ENCODE measurements around the gene UPK2. TPM values are rescaled to one million over a fixed set of nuclear protein-coding genes. Genes with fewer than 3 reads are reported as not detected.

Gene UPK2
- total and polyA plus RNA-seq, 2 experiments from 2014 or later, result 0.89 to 1.4 TPM

DNA sequence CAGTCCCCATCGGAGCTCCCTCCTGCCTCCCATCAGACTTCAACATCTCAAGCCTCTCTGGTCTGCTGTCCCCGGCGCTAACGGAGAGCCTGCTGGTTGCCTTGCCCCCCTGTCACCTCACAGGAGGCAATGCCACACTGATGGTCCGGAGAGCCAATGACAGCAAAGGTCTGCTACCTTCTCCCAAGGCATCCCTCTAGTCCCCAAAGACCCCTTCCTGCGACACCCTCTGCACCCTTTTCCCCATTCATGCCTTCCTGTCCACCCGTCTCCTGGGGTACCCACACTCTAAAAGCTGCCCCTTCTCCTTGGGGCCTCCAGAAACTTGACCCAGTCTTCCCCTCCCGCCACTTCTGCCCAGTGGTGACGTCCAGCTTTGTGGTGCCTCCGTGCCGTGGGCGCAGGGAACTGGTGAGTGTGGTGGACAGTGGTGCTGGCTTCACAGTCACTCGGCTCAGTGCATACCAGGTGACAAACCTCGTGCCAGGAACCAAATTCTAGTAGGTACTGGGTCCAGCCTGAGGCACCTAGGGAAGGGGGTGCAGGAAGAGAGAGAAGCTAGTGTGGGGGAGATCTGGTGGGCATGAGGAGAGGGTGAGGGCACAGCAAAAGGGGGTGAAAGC lies 860 bp downstream of the UPK2 start:
- TF ChIP-seq CTCF (IDR thresholded peaks at IDR 0.05; ENCODE audit: low read depth, low read length), result no peak
- no peaks in the 10 kb centered on the region for H3K9me3 ChIP-seq (ENCODE audit: low read depth)
- H3K27ac ChIP-seq, result no peak overlapping the region
- H3K36me3 ChIP-seq, result no peaks in the 10 kb centered on the region
- H3K4me3 ChIP-seq, result no peak overlapping the region
- DNase-seq (ENCODE audit: low read depth in 1 of 2, low spot score in 1 of 2), result no peak
- peaks cover 13% of the 10 kb centered on the region for H3K27me3 ChIP-seq
- no peaks in the 10 kb centered on the region for H3K4me1 ChIP-seq (ENCODE audit: low read depth)

- no peak for TF ChIP-seq CTCF (IDR thresholded peaks at IDR 0.05; ENCODE audit: low read depth, low read length)
- no peaks in the 10 kb centered on the region for H3K36me3 ChIP-seq
- no peaks in the 10 kb centered on the region for H3K9me3 ChIP-seq (ENCODE audit: low read depth)
- no peaks in the 10 kb centered on the region for H3K4me1 ChIP-seq (ENCODE audit: low read depth)
- no peak overlapping the region for H3K4me3 ChIP-seq
- no peak overlapping the region for H3K27ac ChIP-seq
- no peak for DNase-seq (ENCODE audit: low read depth in 1 of 2, low spot score in 1 of 2)
- peaks cover 13% of the 10 kb centered on the region for H3K27me3 ChIP-seq
These were observed 1.5 kb downstream of the UPK2 start for GRCh38 chr11:118957549-118957948.

DNA sequence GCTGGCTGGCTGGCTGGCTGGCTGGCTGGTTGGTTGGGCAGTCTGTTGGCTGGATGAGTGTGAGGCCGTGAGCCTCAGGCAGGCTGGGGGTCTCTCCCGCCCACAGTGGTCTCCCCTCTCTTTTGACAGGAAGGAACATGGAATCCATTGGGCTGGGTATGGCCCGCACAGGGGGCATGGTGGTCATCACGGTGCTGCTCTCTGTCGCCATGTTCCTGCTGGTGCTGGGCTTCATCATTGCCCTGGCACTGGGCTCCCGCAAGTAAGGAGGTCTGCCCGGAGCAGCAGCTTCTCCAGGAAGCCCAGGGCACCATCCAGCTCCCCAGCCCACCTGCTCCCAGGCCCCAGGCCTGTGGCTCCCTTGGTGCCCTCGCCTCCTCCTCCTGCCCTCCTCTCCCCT lies 1.9 kb downstream of the UPK2 start:
- no peak overlapping the region for H3K27ac ChIP-seq
- no peaks in the 10 kb centered on the region for H3K9me3 ChIP-seq (ENCODE audit: low read depth)
- no peak overlapping the region for H3K4me3 ChIP-seq
- DNase-seq (ENCODE audit: low read depth in 1 of 2, low spot score in 1 of 2), result no peak
- H3K36me3 ChIP-seq, result no peaks in the 10 kb centered on the region
- no peaks in the 10 kb centered on the region for H3K4me1 ChIP-seq (ENCODE audit: low read depth)
- TF ChIP-seq CTCF (IDR thresholded peaks at IDR 0.05; ENCODE audit: low read depth, low read length), result no peak
- H3K27me3 ChIP-seq, result peaks cover 12% of the 10 kb centered on the region

GRCh38 chr11:118958577-118958976 lies 2.5 kb downstream of the UPK2 start:
- Histone ChIP-seq H3K9me3 (ENCODE audit: low read depth) (no peaks in the 10 kb centered on the region), H3K36me3 (no peaks in the 10 kb centered on the region), H3K4me1 (ENCODE audit: low read depth) (no peaks in the 10 kb centered on the region), H3K4me3 (no peak overlapping the region), H3K27me3 (peaks cover 6% of the 10 kb centered on the region), H3K27ac (no peak overlapping the region)
- no peak for DNase-seq (ENCODE audit: low read depth in 1 of 2, low spot score in 1 of 2)
- no peak for TF ChIP-seq CTCF (IDR thresholded peaks at IDR 0.05; ENCODE audit: low read depth, low read length)

DNA sequence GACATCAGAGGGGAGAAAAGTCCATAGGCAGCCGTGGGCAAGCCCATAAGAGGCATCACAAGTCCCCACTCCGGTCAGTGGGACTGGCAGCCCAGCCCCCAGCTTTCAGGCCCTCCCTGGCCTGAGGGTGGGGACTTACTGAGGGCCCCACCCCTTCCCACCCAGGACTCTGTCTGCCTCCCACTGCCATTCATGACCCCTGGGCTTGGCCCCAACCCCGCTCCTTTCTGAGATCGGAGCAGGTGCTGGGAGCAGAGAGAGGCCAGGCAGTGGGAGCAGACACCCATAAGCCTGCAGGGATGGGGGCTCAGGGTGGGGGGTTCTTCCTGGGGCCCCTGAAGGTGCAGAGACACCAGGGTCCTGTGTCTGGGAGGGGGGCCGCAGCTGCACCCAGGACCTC lies 5.1 kb downstream of the UPK2 start:
- DNase-seq (ENCODE audit: low read depth in 1 of 2, low spot score in 1 of 2), result no peak
- Histone ChIP-seq H3K27ac (no peak overlapping the region), H3K36me3 (no peaks in the 10 kb centered on the region), H3K4me3 (no peak overlapping the region), H3K9me3 (ENCODE audit: low read depth) (no peaks in the 10 kb centered on the region), H3K27me3 (peaks cover 3% of the 10 kb centered on the region), H3K4me1 (ENCODE audit: low read depth) (no peaks in the 10 kb centered on the region)
- TF ChIP-seq CTCF (IDR thresholded peaks at IDR 0.05; ENCODE audit: low read depth, low read length), result no peak

Measured in cardiac muscle cell (in vitro differentiated cells and primary cell).